Neutrophil (primary cell): ENCODE results near the gene THSD4.
"Not testable (repeated sequence)": the region's sequence is repeated elsewhere in the genome, so short reads cannot be mapped to it uniquely, and the experiment has no call there.

Experiments used
- H3K27ac ChIP-seq: fragments of 200-600 bp; sonication (generic); 2 replicates; pipeline ENCODE4 v1.5.1; 2016; ENCODE audit warnings: mild to moderate bottlenecking, moderate library complexity
- H3K27me3 ChIP-seq: fragments of 200-600 bp; sonication (generic); 2 replicates; pipeline ENCODE4 v1.6.0; 2016; ENCODE audit warnings: mild to moderate bottlenecking
- H3K36me3 ChIP-seq: fragments of 200-600 bp; sonication (generic); 2 replicates; pipeline ENCODE4 v1.5.1; 2017
- H3K4me1 ChIP-seq, 2 experiments: fragments of 200-600 bp in 1 of 2; sonication (generic) in 1 of 2; 1 replicate in 1 of 2; 2 replicates in 1 of 2; pipeline versions ENCODE4 v1.5.1 to v1.6.1; 2013 to 2016; ENCODE audit warnings: low read depth in 1 of 2, low read length in 1 of 2, mild to moderate bottlenecking in 1 of 2, moderate library complexity in 1 of 2; ENCODE audit not compliant: control insufficient read depth in 1 of 2, insufficient read depth in 1 of 2
- H3K4me3 ChIP-seq, 2 experiments: fragments of 200-600 bp in 1 of 2; sonication (generic) in 1 of 2; 1 replicate in 1 of 2; 2 replicates in 1 of 2; pipeline ENCODE4 v1.5.1; 2013 to 2016; ENCODE audit warnings: low read depth in 1 of 2, low read length in 1 of 2, mild to moderate bottlenecking in 1 of 2, moderate library complexity in 1 of 2
- H3K9me3 ChIP-seq: fragments of 200-600 bp; sonication (generic); 2 replicates; pipeline ENCODE4 v1.5.1; 2016
- TF ChIP-seq, protein P1 (sequence below): fragments of 200-600 bp; sonication (generic); IDR thresholded peaks from 2 replicates; pipeline ENCODE4 v1.5.1; 2016; ENCODE audit warnings: antibody characterized with exemption

THSD4 gene

DNA sequence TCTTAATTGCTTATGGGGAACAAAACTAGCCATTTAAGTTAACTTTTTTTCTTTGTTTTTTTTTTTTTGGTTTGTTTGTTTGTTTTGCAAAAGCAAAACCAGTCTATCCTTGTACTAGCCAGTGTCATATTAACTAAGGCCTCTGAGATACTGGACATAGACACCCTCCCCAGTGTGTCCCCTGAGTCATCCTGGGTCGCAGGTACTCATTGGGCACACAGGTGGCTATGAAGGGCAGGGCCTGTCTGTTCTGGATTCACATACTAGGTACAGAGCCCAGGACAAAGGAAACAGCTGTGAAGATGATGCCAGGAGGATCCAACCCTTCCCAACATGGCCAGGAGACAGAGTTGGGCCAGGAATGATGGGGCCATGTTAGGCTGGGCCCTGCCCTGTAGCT is 318.1 kb downstream of the THSD4 start:
- H3K4me1 ChIP-seq, result no peaks in the 10 kb centered on the region
- H3K36me3 ChIP-seq, result no peaks in the 10 kb centered on the region
- TF ChIP-seq, protein P1, sequence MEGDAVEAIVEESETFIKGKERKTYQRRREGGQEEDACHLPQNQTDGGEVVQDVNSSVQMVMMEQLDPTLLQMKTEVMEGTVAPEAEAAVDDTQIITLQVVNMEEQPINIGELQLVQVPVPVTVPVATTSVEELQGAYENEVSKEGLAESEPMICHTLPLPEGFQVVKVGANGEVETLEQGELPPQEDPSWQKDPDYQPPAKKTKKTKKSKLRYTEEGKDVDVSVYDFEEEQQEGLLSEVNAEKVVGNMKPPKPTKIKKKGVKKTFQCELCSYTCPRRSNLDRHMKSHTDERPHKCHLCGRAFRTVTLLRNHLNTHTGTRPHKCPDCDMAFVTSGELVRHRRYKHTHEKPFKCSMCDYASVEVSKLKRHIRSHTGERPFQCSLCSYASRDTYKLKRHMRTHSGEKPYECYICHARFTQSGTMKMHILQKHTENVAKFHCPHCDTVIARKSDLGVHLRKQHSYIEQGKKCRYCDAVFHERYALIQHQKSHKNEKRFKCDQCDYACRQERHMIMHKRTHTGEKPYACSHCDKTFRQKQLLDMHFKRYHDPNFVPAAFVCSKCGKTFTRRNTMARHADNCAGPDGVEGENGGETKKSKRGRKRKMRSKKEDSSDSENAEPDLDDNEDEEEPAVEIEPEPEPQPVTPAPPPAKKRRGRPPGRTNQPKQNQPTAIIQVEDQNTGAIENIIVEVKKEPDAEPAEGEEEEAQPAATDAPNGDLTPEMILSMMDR, result no peak
- H3K27me3 ChIP-seq, result no peaks in the 10 kb centered on the region
- no peak overlapping the region for H3K27ac ChIP-seq
- no peaks in the 10 kb centered on the region for H3K9me3 ChIP-seq
- no peak overlapping the region for H3K4me3 ChIP-seq

DNA sequence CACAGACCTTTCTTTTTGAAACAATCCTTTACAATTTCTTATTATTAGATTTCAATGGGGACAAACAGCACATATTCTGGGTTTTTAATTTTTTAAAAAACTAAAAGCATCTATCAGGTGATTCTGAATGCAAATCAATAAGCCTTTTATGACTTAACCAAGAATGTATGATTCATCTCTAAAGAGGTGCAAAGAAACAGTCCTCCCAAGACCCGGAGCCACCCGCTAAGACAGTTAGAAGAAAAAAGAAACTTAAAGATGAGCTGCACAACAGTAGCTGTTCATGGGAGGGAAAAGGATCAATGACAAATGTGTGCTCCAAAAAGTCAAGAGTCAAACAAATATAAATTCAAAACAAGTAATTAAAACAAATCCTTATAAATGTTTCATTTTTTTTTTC is 319.5 kb downstream of the THSD4 start:
- H3K27me3 ChIP-seq, result no peaks in the 10 kb centered on the region
- H3K27ac ChIP-seq, result no peak overlapping the region
- TF ChIP-seq, protein P1, result no peak
- H3K9me3 ChIP-seq, result no peaks in the 10 kb centered on the region
- H3K36me3 ChIP-seq, result no peaks in the 10 kb centered on the region
- H3K4me3 ChIP-seq, result no peak overlapping the region
- no peaks in the 10 kb centered on the region for H3K4me1 ChIP-seq

DNA sequence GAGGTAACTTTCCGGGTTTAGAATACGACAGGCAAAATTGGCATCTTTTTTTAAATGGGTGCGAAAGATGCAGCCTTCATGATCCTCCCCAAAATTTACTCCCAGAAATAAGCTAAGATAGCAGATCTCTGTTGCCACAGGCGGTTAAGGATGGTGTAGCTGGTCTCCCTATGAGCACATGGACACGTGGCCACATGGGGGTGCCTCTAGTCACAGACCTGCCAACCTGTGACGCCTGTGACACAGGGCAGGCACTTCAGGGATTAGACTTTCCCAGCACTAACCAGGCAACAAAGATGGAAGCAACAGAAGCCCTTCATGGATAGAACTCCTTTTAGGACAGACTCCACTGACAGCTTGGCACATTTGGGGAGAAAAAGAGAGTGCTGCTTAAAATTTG is 320.3 kb downstream of the THSD4 start:
- TF ChIP-seq, protein P1, result no peak
- H3K4me3 ChIP-seq, result no peak overlapping the region
- H3K27ac ChIP-seq, result no peak overlapping the region
- H3K27me3 ChIP-seq, result no peaks in the 10 kb centered on the region
- no peaks in the 10 kb centered on the region for H3K36me3 ChIP-seq
- no peaks in the 10 kb centered on the region for H3K9me3 ChIP-seq
- H3K4me1 ChIP-seq, result no peaks in the 10 kb centered on the region

DNA sequence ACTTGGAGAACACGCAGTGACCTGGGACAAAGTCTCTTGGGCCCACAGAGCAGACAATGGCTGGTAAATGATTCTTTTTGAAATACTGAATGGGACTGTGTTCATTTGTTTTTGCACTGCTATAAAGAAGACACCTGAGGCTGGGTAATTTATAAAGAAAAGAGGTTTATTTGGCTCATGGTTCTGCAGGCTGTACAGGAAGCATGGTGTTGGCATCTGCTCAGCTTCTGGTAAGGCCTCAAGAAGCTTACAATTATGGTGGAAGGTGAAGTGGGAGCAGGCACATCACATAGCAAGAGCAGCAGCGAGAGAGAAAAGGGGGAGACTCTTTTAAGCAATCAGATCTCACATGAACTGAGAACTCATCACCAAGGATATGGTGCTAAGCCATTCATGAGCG is 321.6 kb downstream of the THSD4 start:
- Histone ChIP-seq H3K27ac (no peak overlapping the region), H3K4me3 (no peak overlapping the region), H3K27me3 (no peaks in the 10 kb centered on the region), H3K4me1 (no peaks in the 10 kb centered on the region), H3K36me3 (no peaks in the 10 kb centered on the region), H3K9me3 (no peaks in the 10 kb centered on the region)
- TF ChIP-seq, protein P1, result no peak

DNA sequence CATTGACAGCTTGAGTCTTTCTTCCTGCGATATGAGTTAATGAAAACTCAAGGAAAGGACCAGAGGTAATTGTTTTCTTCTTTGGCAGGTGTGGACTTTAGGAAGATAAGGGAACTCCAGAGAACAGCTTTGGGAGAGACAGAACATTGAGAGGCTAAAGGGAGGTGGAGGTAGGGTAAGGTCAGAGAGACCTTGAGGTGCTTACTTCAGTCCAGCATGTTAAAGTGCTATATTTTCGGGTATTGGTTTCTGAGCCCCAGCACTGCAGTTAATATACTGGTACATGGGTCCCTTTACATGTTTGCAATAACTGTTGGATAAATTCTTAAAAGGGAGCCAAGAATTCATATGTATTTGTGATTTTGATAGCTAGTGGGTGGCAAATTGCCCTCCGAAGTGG is 322.1 kb downstream of the THSD4 start:
- no peaks in the 10 kb centered on the region for H3K4me1 ChIP-seq
- no peaks in the 10 kb centered on the region for H3K36me3 ChIP-seq
- no peaks in the 10 kb centered on the region for H3K9me3 ChIP-seq
- H3K4me3 ChIP-seq, result no peak overlapping the region
- no peaks in the 10 kb centered on the region for H3K27me3 ChIP-seq
- no peak overlapping the region for H3K27ac ChIP-seq
- TF ChIP-seq, protein P1, result no peak

DNA sequence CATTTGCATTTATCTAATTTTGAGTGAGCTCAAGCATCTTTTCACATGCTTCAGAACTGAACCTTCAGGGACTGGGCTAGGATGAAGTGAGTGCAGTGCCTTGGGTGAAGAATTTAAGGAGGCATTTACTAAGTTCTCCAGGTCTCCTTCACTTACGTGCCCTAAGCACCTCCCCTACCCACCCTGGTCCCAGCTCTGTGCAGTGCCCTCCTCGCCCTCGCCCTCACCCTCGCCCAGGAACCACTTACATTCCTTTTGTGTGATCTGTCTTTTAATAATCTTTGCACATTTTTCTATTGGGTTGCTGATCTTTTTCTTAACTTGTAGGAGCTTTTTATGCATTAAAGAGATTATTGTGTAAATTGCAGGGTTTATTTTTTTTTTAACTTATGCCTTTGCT is 322.6 kb downstream of the THSD4 start:
- Histone ChIP-seq H3K9me3 (no peaks in the 10 kb centered on the region), H3K27me3 (no peaks in the 10 kb centered on the region), H3K36me3 (no peaks in the 10 kb centered on the region), H3K4me1 (no peaks in the 10 kb centered on the region), H3K27ac (no peak overlapping the region), H3K4me3 (no peak overlapping the region)
- TF ChIP-seq, protein P1, result no peak

DNA sequence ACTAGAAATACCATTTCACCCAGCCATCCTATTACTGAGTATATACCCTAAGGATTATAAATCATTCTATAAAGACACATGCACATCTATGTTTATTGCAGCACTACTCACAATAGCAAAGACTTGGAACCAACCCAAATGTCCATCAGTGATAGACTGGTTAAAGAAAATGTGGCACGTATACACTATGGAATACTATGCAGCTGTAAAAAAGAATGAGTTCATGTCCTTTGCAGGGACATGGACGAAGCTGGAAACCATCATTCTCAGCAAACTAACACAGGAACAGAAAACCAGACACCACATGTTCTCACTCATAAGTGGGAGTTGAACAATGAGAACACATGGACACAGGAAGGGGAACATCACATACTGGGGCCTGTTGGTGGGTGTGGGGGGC is 324.2 kb downstream of the THSD4 start:
- not testable (repeated sequence) for H3K36me3 ChIP-seq, H3K27me3 ChIP-seq, H3K4me1 ChIP-seq, H3K4me3 ChIP-seq, H3K27ac ChIP-seq, H3K9me3 ChIP-seq
